HepG2 (cell line): ENCODE results near the gene TYROBP. TPM values are rescaled to one million over a fixed set of nuclear protein-coding genes. Genes with fewer than 3 reads are reported as not detected.

ENCODE experiments used
- ATAC-seq: fragments of 200-7000 bp; cut with Tn5 transposase; 3 replicates; pipeline ENCODE4 v1.9.1; 2020; ENCODE audit warnings: mild to moderate bottlenecking, moderate library complexity
- BruUV-seq: library from RNA; stranded (reverse); fragments of 400-500 nt; replicated peaks from 2 replicates; lab custom pipeline; 2021; lab: Mats Ljungman, UMichigan
- CTCF ChIA-PET: fragments of 300-600 bp; formaldehyde crosslinking; extraction: SDS; loops from one replicate; lab custom pipeline; 2021; ENCODE audit warnings: low total read pairs, inconsistent platforms, low intra/inter-chr PET ratio; lab: Yijun Ruan, JAX
- POLR2A ChIA-PET: fragments of 350-600 bp; sonication (Branson Sonifier 250); formaldehyde crosslinking; loops from one replicate; lab custom pipeline; 2020; ENCODE audit warnings: antibody characterized with exemption, inconsistent platforms; lab: Yijun Ruan, JAX
- DNase-seq: peaks from one replicate; pipeline ENCODE4 v3.0.0-alpha.2; 2015; ENCODE audit warnings: low spot score
- FAIRE-seq: peaks from 3 replicates; lab custom pipeline; 2011; peaks lifted over from hg19 to GRCh38; lab: Jason Lieb, UNC
- H2AFZ ChIP-seq: one replicate; pipeline ENCODE4 v1.6.1; 2011; ENCODE audit warnings: low read length, inconsistent platforms
- H3K27ac ChIP-seq: fragments of 300-600 bp; 3 replicates; pipeline ENCODE4 v1.8.0; 2011; ENCODE audit warnings: mixed run types, mild to moderate bottlenecking, mixed read lengths, low read length, inconsistent platforms; ENCODE audit not compliant: insufficient read depth; ENCODE audit errors: extremely low read length
- H3K27me3 ChIP-seq, 2 experiments: fragments of 200-600 bp in 1 of 2; 2 replicates in 1 of 2; 3 replicates in 1 of 2; pipeline versions ENCODE4 v1.6.0 to v1.8.0; 2011; ENCODE audit warnings: low read length in 2 of 2, mild to moderate bottlenecking in 2 of 2, moderate library complexity in 2 of 2, inconsistent platforms in 1 of 2; ENCODE audit not compliant: insufficient read depth in 2 of 2, control insufficient read depth in 1 of 2
- H3K36me3 ChIP-seq, 2 experiments: fragments of 200-600 bp in 1 of 2; replicated peaks in 1 of 2; 2 replicates in 1 of 2; 3 replicates in 1 of 2; pipeline versions ENCODE4 v1.5.1 to v1.8.0; 2011; ENCODE audit warnings: low read length in 2 of 2, inconsistent platforms in 1 of 2; ENCODE audit not compliant: insufficient read depth in 2 of 2, control insufficient read depth in 1 of 2
- H3K4me1 ChIP-seq: 2 replicates; pipeline ENCODE4 v1.5.1; 2012; ENCODE audit warnings: low read length, inconsistent platforms; ENCODE audit not compliant: insufficient read depth
- H3K4me2 ChIP-seq: 2 replicates; pipeline ENCODE4 v1.6.0; 2011; ENCODE audit warnings: low read depth, low read length, inconsistent platforms
- H3K4me3 ChIP-seq, 3 experiments: fragments of 200-600 bp in 1 of 3; sonication (generic), shearing (Covaris generic) in 1 of 3; replicated peaks in 1 of 3; 2 replicates each; pipeline ENCODE4 v1.5.1; 2011 to 2016; ENCODE audit warnings: low read length in 3 of 3, inconsistent platforms in 2 of 3, low read depth in 2 of 3, mild to moderate bottlenecking in 2 of 3, control low read depth in 1 of 3, mixed read lengths in 1 of 3; ENCODE audit not compliant: insufficient read depth in 1 of 3
- H3K79me2 ChIP-seq: one replicate; pipeline ENCODE4 v1.6.1; 2011; ENCODE audit warnings: low read length, inconsistent platforms; ENCODE audit not compliant: insufficient read depth
- H3K9ac ChIP-seq: 2 replicates; pipeline ENCODE4 v1.6.0; 2011; ENCODE audit warnings: mild to moderate bottlenecking, low read depth, low read length, inconsistent platforms; ENCODE audit not compliant: insufficient read depth
- H3K9me3 ChIP-seq: 2 replicates; pipeline ENCODE4 v1.5.1; 2012; ENCODE audit warnings: mild to moderate bottlenecking, low read length
- H4K20me1 ChIP-seq: 2 replicates; pipeline ENCODE4 v1.6.0; 2011; ENCODE audit warnings: inconsistent platforms, mild to moderate bottlenecking, low read length, moderate library complexity; ENCODE audit not compliant: insufficient read depth
- MLLT10 ChIP-seq: sonication (generic); formaldehyde crosslinking; IDR thresholded peaks from 2 replicates; pipeline ENCODE4 v1.4.0; 2020; ENCODE audit warnings: missing genetic modification reagents
- MTA1 ChIP-seq: sonication (generic); formaldehyde crosslinking; IDR thresholded peaks from 2 replicates; pipeline ENCODE4 v1.4.0; 2020; ENCODE audit warnings: missing genetic modification reagents, mild to moderate bottlenecking, borderline replicate concordance
- NFE2L2 ChIP-seq: fragments of 150-350 bp; IDR thresholded peaks from 2 replicates; pipeline ENCODE4 v1.6.1; 2014; ENCODE audit warnings: low read length
- ZNF292 ChIP-seq: sonication (generic); formaldehyde crosslinking; IDR thresholded peaks from 2 replicates; pipeline ENCODE4 v1.8.1; 2022; ENCODE audit warnings: mild to moderate bottlenecking, low read depth, missing genetic modification reagents, borderline replicate concordance
- ZNF572 ChIP-seq: sonication (generic); formaldehyde crosslinking; IDR thresholded peaks from 2 replicates; pipeline ENCODE4 v1.5.1; 2020; ENCODE audit warnings: mild to moderate bottlenecking, missing genetic modification reagents
- ZNF607 ChIP-seq: sonication (generic); formaldehyde crosslinking; IDR thresholded peaks from 2 replicates; pipeline ENCODE4 v1.5.1; 2020; ENCODE audit warnings: missing genetic modification reagents, mild to moderate bottlenecking, borderline replicate concordance
- ZNF724P ChIP-seq: sonication (generic); formaldehyde crosslinking; IDR thresholded peaks from 2 replicates; pipeline ENCODE4 v1.8.0; 2022; ENCODE audit warnings: missing genetic modification reagents, borderline replicate concordance
- WGBS: methylation state at CpG from one replicate; pipeline ENCODE4 v1.1.6; 2017; ENCODE audit warnings: low lambda C conversion rate; 5-methylcytosine and 5-hydroxymethylcytosine counted together
- in situ Hi-C: cut with HindIII; loops from 2 replicates; pipeline ENCODE4 v1.10.0; 2017; ENCODE audit warnings: low pct_unique_long_range_greater_than_20kb; ENCODE audit not compliant: extremely low pct_ligation_motif_present
- intact Hi-C: fragments of 100-400 bp; cut with micrococcal nuclease; formaldehyde crosslinking; loops from one replicate; pipeline ENCODE4 v1.10.0; 2022; ENCODE audit not compliant: unreplicated experiment
- polyA plus RNA-seq, 8 experiments: library from polyadenylated mRNA; depleted of rRNA in 3 of 8; stranded (reverse) in 7 of 8; unstranded in 1 of 8; fragments of >200 nt; fragmentation: Illumina TruSeq in 4 of 8; extraction: Trizol in 4 of 8; gene quantifications; 2 replicates each; pipeline versions ENCODE4 v1.2.1 to v1.2.3, GENCODE V29; 2011 to 2016; ENCODE audit warnings: low read depth in 4 of 8, missing spikeins in 1 of 8, mixed read lengths in 1 of 8; ENCODE audit not compliant: insufficient read depth in 1 of 8
- total RNA-seq, 5 experiments: library from RNA; depleted of rRNA; stranded (reverse); fragments of >200 nt; fragmentation: Illumina TruSeq; extraction: Trizol; gene quantifications; 2 replicates each; pipeline ENCODE4 v1.2.3, GENCODE V29; 2016; ENCODE audit warnings: low read depth in 1 of 5
- TF ChIP-seq, protein P1 (sequence below): sonication (generic); formaldehyde crosslinking; IDR thresholded peaks from 2 replicates; pipeline ENCODE4 v1.4.0; 2020; ENCODE audit warnings: missing genetic modification reagents, borderline replicate concordance
- TF ChIP-seq, protein P2 (sequence below): IDR thresholded peaks from 2 replicates; pipeline ENCODE4 v1.6.1; 2016; ENCODE audit warnings: control low read depth

Gene TYROBP
- total and polyA plus RNA-seq, 2 of the 13 experiments (the other 11 are each of a cell fraction or from before 2014, with no cell fraction given) = not detected

DNA sequence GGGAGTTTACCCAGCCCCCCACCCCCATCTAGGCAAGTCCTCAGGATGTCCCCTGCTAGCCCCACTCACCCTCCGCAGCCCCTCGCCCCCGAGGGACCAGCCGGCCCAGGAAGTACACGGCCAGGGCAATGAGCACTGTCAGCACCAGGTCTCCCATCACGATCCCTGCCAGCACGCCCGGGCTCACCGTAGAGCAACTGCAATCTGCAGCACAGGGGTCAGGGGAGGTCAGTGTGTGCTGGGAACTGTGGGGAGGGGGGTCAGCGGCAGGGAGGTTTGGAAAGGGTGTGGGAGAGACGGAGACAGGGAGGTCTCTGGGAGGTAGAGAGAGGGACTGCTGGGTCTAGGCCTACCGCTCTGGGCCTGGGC lies 734 bp downstream of the TYROBP start:
- POLR2A ChIA-PET = no interaction called here

DNA sequence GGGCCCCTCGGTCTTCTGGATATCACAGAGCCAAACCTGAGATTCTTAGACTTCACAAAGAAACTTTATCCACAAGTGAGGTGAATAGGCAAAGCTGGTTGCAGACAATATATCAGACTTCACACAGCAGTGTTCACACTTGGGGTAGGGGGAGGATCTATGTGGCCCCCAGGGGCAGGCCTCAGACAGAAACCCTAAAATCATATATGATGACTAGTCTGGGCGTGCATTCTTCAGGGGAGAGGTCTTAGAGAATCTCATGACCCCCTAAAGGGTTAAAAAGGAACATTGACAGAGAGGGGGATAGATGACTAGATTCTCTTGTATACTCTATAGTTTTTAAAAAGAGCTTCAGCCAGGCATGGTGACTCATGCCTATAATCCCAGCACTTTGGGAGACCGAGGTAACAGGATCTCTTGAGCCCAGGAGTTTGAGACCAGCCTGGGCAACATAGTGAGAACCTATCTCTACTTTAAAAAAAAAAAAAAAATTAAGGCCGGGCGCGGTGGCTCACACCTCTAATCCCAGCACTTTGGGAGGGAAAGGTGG lies 2.8 kb downstream of the TYROBP start:
- no peak overlapping the region for H3K4me2 ChIP-seq
- H3K4me1 ChIP-seq = peaks cover 50% of the 10 kb centered on the region
- intact Hi-C loops (no loop called here), in situ Hi-C loops (no loop called here)
- H3K79me2 ChIP-seq = no peaks in the 10 kb centered on the region
- FAIRE-seq (no peak), ATAC-seq (no peak), DNase-seq (no peak)
- CTCF ChIA-PET = no interaction called here
- H3K4me3 ChIP-seq = no peak overlapping the region
- peaks cover 0 to 15% of the 10 kb centered on the region in 2 experiments; a peak in 3 of 5 replicates for H3K27me3 ChIP-seq
- no peak overlapping the region for H3K27ac ChIP-seq
- POLR2A ChIA-PET = no interaction called here
- 49% methylated on average over 6 of the region's 6 CpGs for WGBS
- BruUV-seq = no TSS peak
- H2AFZ ChIP-seq = no peak overlapping the region
- H3K36me3 ChIP-seq = no peaks in the 10 kb centered on the region
- H4K20me1 ChIP-seq = no peaks in the 10 kb centered on the region
- H3K9ac ChIP-seq = no peak overlapping the region
- H3K9me3 ChIP-seq = no peaks in the 10 kb centered on the region
- TF ChIP-seq ZNF724P (CRISPR knock-in tag) (no peak), ZNF572 (CRISPR knock-in tag) (no peak), ZNF607 (no peak), NFE2L2 (no peak), MTA1 (no peak)
- TF ChIP-seq, protein P1, sequence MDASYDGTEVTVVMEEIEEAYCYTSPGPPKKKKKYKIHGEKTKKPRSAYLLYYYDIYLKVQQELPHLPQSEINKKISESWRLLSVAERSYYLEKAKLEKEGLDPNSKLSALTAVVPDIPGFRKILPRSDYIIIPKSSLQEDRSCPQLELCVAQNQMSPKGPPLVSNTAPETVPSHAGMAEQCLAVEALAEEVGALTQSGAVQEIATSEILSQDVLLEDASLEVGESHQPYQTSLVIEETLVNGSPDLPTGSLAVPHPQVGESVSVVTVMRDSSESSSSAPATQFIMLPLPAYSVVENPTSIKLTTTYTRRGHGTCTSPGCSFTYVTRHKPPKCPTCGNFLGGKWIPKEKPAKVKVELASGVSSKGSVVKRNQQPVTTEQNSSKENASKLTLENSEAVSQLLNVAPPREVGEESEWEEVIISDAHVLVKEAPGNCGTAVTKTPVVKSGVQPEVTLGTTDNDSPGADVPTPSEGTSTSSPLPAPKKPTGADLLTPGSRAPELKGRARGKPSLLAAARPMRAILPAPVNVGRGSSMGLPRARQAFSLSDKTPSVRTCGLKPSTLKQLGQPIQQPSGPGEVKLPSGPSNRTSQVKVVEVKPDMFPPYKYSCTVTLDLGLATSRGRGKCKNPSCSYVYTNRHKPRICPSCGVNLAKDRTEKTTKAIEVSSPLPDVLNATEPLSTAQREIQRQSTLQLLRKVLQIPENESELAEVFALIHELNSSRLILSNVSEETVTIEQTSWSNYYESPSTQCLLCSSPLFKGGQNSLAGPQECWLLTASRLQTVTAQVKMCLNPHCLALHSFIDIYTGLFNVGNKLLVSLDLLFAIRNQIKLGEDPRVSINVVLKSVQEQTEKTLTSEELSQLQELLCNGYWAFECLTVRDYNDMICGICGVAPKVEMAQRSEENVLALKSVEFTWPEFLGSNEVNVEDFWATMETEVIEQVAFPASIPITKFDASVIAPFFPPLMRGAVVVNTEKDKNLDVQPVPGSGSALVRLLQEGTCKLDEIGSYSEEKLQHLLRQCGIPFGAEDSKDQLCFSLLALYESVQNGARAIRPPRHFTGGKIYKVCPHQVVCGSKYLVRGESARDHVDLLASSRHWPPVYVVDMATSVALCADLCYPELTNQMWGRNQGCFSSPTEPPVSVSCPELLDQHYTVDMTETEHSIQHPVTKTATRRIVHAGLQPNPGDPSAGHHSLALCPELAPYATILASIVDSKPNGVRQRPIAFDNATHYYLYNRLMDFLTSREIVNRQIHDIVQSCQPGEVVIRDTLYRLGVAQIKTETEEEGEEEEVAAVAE (CRISPR knock-in tag) = no peak

More for the DNA sequence above, 734 bp downstream of the TYROBP start:
- H3K4me2 ChIP-seq = no peak overlapping the region
- no peak overlapping the region for H3K4me3 ChIP-seq
- DNase-seq = no peak
- 14% methylated on average over 12 of the region's 12 CpGs for WGBS
- H3K27me3 ChIP-seq = peaks cover 0 to 15% of the 10 kb centered on the region in 2 experiments; a peak in 3 of 5 replicates
- H3K9ac ChIP-seq = no peak overlapping the region
- no peaks in the 10 kb centered on the region for H3K36me3 ChIP-seq
- H4K20me1 ChIP-seq = no peaks in the 10 kb centered on the region
- H3K79me2 ChIP-seq = no peaks in the 10 kb centered on the region
- no peak for FAIRE-seq
- intact Hi-C loops (no loop called here), in situ Hi-C loops (no loop called here)
- CTCF ChIA-PET = no interaction called here
- no peak overlapping the region for H2AFZ ChIP-seq
- no peaks in the 10 kb centered on the region for H3K9me3 ChIP-seq
- BruUV-seq = no TSS peak
- TF ChIP-seq, protein P2, sequence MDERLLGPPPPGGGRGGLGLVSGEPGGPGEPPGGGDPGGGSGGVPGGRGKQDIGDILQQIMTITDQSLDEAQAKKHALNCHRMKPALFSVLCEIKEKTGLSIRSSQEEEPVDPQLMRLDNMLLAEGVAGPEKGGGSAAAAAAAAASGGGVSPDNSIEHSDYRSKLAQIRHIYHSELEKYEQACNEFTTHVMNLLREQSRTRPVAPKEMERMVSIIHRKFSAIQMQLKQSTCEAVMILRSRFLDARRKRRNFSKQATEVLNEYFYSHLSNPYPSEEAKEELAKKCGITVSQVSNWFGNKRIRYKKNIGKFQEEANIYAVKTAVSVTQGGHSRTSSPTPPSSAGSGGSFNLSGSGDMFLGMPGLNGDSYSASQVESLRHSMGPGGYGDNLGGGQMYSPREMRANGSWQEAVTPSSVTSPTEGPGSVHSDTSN (CRISPR knock-in tag) = no peak
- TF ChIP-seq ZNF292 (CRISPR knock-in tag) (no peak), MLLT10 (CRISPR knock-in tag) (no peak)
- no peak overlapping the region for H3K27ac ChIP-seq
- H3K4me1 ChIP-seq = peaks cover 33% of the 10 kb centered on the region
- peak; percentile 33 for ATAC-seq
